Heart left ventricle (tissue), 16 donors: ENCODE measurements around the gene KATNB1. TPM values are rescaled to one million over a fixed set of nuclear protein-coding genes. Genes with fewer than 3 reads are reported as not detected.

Source experiments
- ATAC-seq, 4 donors: fragments of 200-7000 bp; cut with Tn5 transposase; one replicate each; pipeline ENCODE4 v1.9.1; 2020 to 2022; ENCODE audit warnings: moderate library complexity in 4 of 4, mild to moderate bottlenecking in 3 of 4, moderate number of reproducible peaks in 1 of 4
- DNase-seq, 5 donors: peaks; one replicate each; pipeline ENCODE4 v3.0.0-alpha.2; 2020
- H3K27ac ChIP-seq, 12 donors: fragments of 200-600 bp; sonication (generic) in 4 of 12; one replicate each; pipeline versions ENCODE4 v1.5.0 to v1.8.0; 2016 to 2022; ENCODE audit warnings: mild to moderate bottlenecking in 2 of 12
- H3K27me3 ChIP-seq, 9 donors: fragments of 200-600 bp; sonication (generic) in 2 of 9; one replicate each; pipeline versions ENCODE4 v1.5.1 to v1.8.0; 2016 to 2022; ENCODE audit warnings: mild to moderate bottlenecking in 3 of 9
- H3K36me3 ChIP-seq, 9 donors: fragments of 200-600 bp; sonication (generic) in 2 of 9; one replicate each; pipeline versions ENCODE4 v1.5.0 to v1.8.0; 2018 to 2022; ENCODE audit warnings: mild to moderate bottlenecking in 2 of 9
- H3K4me1 ChIP-seq, 12 donors: fragments of 200-600 bp; sonication (generic) in 4 of 12; one replicate each; pipeline versions ENCODE4 v1.5.0 to v1.8.0; 2016 to 2022; ENCODE audit warnings: mild to moderate bottlenecking in 3 of 12
- H3K4me3 ChIP-seq, 12 donors: fragments of 200-600 bp; sonication (generic) in 4 of 12; one replicate each; pipeline versions ENCODE4 v1.5.0 to v1.8.0; 2017 to 2022; ENCODE audit warnings: mild to moderate bottlenecking in 9 of 12, moderate library complexity in 4 of 12
- H3K9me3 ChIP-seq, 12 donors: fragments of 200-600 bp; sonication (generic) in 4 of 12; one replicate each; pipeline versions ENCODE4 v1.5.0 to v1.8.0; 2016 to 2022; ENCODE audit warnings: mild to moderate bottlenecking in 1 of 12
- POLR2A ChIP-seq, 2 donors: fragments of 450-650 bp; IDR thresholded peaks; one replicate each; pipeline ENCODE4 v1.6.1; 2017; ENCODE audit warnings: antibody characterized with exemption in 2 of 2, mild to moderate bottlenecking in 2 of 2, moderate library complexity in 2 of 2
- WGBS, 4 donors: extraction: QIAGEN DNeasy Blood & Tissue Kit in 2 of 4; methylation state at CpG; one replicate each; pipeline versions ENCODE4 v1.1.5 to v1.1.7; 2013 to 2018; 5-methylcytosine and 5-hydroxymethylcytosine counted together
- intact Hi-C, 10 donors: fragments of 100-400 bp; cut with DNase I; formaldehyde crosslinking; loops; one replicate each; pipeline versions ENCODE4 v1.11.1 to v1.14.2; 2022
- polyA plus RNA-seq, 2 donors: library from polyadenylated mRNA; stranded (reverse); fragments of 200-250 nt; gene quantifications; one replicate each; pipeline ENCODE4 v1.2.3, GENCODE V29; 2013
- total RNA-seq, 9 donors: library from RNA; depleted of rRNA in 2 of 9; stranded (reverse); fragments of >200 nt in 2 of 9; fragmentation: NEBNext Ultra II Directional in 3 of 9; extraction: Animal tissue kit (Norgen Biotek cat#: 25700) in 3 of 9; gene quantifications; one replicate each; pipeline versions ENCODE4 v1.1.0 to v1.2.4, GENCODE V29; 2016 to 2023
- TF ChIP-seq, protein P1 (sequence below), 12 donors: fragments of 200-600 bp; sonication (generic) in 4 of 12; IDR thresholded peaks; one replicate each; pipeline versions ENCODE4 v1.5.0 to v1.8.0; 2018 to 2022; ENCODE audit warnings: antibody characterized with exemption in 12 of 12, mild to moderate bottlenecking in 5 of 12
- donor health status: ischemic (EF 13 %, LVEDD 7.1; RV severe dilation, severe dysfunction).
- donor health status: healthy with polysubstance abuse.
- donor health status: DM: no; HTN: yes; CAD: no.
- donor health status: DM: no; HTN: no; CAD: no.
- donor health status: ischemic (EF 25% LVEDD 6.9; RV normal size, moderate dysfunction).
- donor health status: ischemic (EF 25% LVEDD 5.7; RV mildly dilated, moderate dysfunction).
- donor health status: healthy.
- donor health status: DM: yes; HTN: yes; CAD: no.
- donor health status: ischemic (EF 35%, LVEDD 5.7; RV mildly dilated, moderate dysfunction).
- donor health status: nonischemic (EF 11% LVEDD 7.7; RV severe dilation, severe dysfunction).
- donor health status: DM: yes; HTN: yes; CAD: no.
- donor health status: PGD.
- donor health status: ischemic (EF 29% LVEDD 5.4; RV normal size, mild dysfunction).
- donor health status: nonischemic (EF 23%, LVEDD 6.1; RV moderate dilation, normal function).

Gene KATNB1
- total and polyA plus RNA-seq, 11 donors = 8.0 to 20.5 (median 15.3) TPM

DNA sequence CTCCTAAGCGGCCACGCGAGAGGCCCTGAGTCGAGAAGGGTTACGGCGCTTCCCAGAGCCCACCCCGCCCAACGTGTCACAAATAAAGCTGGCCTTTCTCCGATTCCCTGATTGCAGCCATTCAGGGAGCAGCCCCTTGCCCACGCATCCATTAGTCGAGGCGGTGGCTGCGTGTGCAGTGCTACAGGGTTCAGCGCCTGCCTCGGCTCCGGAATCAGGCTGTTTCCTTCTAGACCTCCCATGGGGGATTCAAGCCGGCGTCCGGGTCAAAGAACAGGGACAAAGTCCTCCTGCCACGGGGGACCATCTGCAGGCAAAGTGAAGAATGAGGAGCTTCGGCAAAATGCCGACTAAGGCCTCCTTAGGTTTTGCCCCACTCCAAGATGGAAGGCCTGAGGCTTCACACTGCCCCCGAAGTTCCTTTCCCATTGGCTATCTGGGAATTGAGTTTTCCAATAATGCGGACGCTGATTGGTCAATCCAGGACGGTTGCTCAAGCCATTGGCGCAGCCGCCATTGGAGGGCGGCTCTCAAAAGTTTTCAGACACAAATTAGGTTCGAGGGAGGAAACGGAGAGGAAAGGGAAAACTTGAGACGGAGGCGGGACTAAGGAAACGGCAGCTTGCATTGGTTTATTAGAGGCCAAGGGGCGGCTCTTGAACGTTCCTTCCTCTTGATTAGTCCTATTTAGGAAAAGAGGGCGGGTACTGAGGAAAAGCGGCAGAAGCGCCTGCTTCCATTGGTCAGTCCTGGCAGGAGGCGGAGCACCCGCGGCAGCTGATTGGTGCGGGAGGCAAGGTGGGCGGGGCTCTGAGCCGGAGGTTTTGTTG lies 430 bp upstream of the KATNB1 start:
- Histone ChIP-seq H3K9me3 (peaks cover 0 to 10% (median 0%) of the 10 kb centered on the region in 12 donors), H3K27me3 (no peaks in the 10 kb centered on the region), H3K4me1 (peaks cover 0 to 26% (median 18%) of the 10 kb centered on the region in 12 donors), H3K36me3 (peaks cover 0 to 5% (median 0%) of the 10 kb centered on the region in 9 donors), H3K27ac (peak overlapping the region; percentile 68 to 96 (median 88)), H3K4me3 (peak overlapping the region; percentile 56 to 98 (median 88))
- peak; percentile 97 to 99 (median 98) for DNase-seq
- WGBS, 4 donors = 0 to 1% (median 0%) methylated on average over 36 to 45 of the region's 45 CpGs
- TF ChIP-seq, protein P1, sequence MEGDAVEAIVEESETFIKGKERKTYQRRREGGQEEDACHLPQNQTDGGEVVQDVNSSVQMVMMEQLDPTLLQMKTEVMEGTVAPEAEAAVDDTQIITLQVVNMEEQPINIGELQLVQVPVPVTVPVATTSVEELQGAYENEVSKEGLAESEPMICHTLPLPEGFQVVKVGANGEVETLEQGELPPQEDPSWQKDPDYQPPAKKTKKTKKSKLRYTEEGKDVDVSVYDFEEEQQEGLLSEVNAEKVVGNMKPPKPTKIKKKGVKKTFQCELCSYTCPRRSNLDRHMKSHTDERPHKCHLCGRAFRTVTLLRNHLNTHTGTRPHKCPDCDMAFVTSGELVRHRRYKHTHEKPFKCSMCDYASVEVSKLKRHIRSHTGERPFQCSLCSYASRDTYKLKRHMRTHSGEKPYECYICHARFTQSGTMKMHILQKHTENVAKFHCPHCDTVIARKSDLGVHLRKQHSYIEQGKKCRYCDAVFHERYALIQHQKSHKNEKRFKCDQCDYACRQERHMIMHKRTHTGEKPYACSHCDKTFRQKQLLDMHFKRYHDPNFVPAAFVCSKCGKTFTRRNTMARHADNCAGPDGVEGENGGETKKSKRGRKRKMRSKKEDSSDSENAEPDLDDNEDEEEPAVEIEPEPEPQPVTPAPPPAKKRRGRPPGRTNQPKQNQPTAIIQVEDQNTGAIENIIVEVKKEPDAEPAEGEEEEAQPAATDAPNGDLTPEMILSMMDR (IDR thresholded peaks at IDR 0.05) = no peak
- peak in 1 of 2 donors; percentile 40 for TF ChIP-seq POLR2A (IDR thresholded peaks at IDR 0.05)
- intact Hi-C loops = loop anchor here in 2 of 10 donors (5.0 to 10.0 kb wide), 2 partner anchors 267 to 270 kb away; partner anchors contain the start of genes USB1 (in 2 of the 2) and ZNF319 (in 2 of the 2)
- peak; percentile 95 to 97 (median 96) for ATAC-seq

DNA sequence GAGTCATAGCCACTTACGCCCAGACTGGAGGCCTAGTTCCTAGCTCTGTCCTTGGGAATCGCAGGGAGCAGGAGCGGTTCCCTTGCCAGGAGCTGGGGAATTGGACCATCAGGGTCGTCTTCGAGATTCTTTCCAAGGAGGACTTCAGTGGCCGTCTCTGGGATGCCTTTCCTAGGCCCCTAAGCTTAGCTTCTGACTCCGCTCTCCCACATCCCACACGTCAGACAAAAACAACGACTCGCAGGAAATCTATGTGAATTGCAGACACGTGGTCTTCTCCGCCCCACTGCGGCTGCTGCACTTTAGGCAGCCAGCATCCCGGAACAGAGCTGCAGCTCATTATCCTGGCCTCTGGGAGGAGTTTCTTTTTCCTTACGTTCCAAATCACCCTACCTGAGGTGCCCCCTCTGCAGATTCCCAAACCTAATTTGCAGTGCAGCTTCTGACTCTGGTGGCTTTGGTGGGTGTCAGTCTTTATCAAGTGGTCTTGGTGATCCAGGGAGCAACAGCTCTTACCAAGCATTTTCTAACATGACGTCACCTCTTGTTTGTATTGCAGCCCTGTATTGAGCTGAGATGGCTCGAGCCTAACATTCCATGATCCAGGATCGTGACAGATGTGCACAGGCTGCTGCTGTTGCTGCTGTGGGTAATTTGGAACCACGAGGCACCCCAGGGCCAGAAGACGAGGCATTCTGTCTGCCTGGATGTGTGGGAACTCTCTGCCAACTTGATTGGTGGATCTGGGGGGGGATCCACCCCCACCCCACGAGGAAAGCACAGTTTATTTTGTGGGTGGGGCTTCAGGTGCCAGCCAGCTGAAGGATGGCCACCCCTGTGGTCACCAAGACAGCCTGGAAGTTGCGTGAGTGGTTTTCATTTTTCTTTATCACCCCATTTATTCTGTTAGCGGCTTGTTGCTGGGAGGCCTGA lies 1.1 kb downstream of the KATNB1 start:
- ATAC-seq = peak in 1 of 4 donors; percentile 7
- Histone ChIP-seq H3K36me3 (peaks cover 0 to 5% (median 0%) of the 10 kb centered on the region in 9 donors), H3K9me3 (peaks cover 0 to 10% (median 0%) of the 10 kb centered on the region in 12 donors), H3K27me3 (no peaks in the 10 kb centered on the region), H3K4me3 (peak overlapping the region in 11 of 12 donors; percentile 65 to 98 (median 89)), H3K4me1 (peaks cover 0 to 26% (median 18%) of the 10 kb centered on the region in 12 donors), H3K27ac (peak overlapping the region in 11 of 12 donors; percentile 3 to 82 (median 69))
- 19 to 21% (median 20%) methylated on average over 22 to 23 of the region's 23 CpGs for WGBS, 4 donors
- no peak for DNase-seq
- intact Hi-C loops = loop anchor here in 2 of 10 donors (5.0 to 10.0 kb wide), 2 partner anchors 266 to 268 kb away; partner anchors contain the start of genes USB1 (in 2 of the 2) and ZNF319 (in 2 of the 2)
- TF ChIP-seq, protein P1 (IDR thresholded peaks at IDR 0.05) = peak in 3 of 12 donors; percentile 7 to 24 (median 18)
- TF ChIP-seq POLR2A (IDR thresholded peaks at IDR 0.05) = no peak

DNA sequence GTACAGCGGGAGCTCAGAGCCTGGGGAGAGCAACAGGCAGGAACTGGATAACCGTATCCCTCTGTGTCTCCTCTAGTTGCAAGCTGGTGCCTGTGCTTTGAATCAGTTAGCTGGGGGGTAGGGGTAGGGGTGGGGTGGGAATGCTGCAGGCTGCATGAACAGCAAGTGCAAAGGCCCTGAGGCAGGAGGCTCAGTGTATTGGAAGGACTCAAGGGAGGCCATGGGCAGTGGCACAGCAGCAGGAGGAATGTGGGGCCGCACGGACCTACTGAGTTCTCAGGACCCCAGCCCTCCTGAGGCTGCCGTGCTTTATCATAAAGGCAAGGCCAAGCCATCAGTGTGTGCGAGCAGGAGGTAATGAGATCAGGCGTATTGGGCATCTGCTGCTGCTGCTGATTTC lies 3.3 kb downstream of the KATNB1 start:
- no peak for ATAC-seq
- intact Hi-C loops = loop anchor here in 2 of 10 donors (5.0 to 10.0 kb wide), 2 partner anchors 263 to 266 kb away; partner anchors contain the start of genes USB1 (in 2 of the 2) and ZNF319 (in 2 of the 2)
- Histone ChIP-seq H3K27ac (no peak overlapping the region), H3K4me3 (no peak overlapping the region), H3K27me3 (no peaks in the 10 kb centered on the region), H3K4me1 (peaks cover 0 to 36% (median 22%) of the 10 kb centered on the region in 12 donors), H3K36me3 (peaks cover 0 to 6% (median 0%) of the 10 kb centered on the region in 9 donors), H3K9me3 (no peaks in the 10 kb centered on the region)
- TF ChIP-seq POLR2A (IDR thresholded peaks at IDR 0.05) = no peak
- TF ChIP-seq, protein P1 (IDR thresholded peaks at IDR 0.05) = no peak
- 96 to 99% (median 97%) methylated on average over 6 to 7 of the region's 7 CpGs for WGBS, 4 donors
- DNase-seq = peak in 1 of 5 donors; percentile 11
